HEK293 (cell line): ENCODE data around the gene C16orf78.

Experiments
- ZNF274 ChIP-seq, 2 experiments: fragments of 200-500 bp in 1 of 2; fragments of 450-650 bp in 1 of 2; sonication (Bioruptor generic) in 1 of 2; formaldehyde crosslinking in 1 of 2; IDR thresholded peaks; 2 replicates each; pipeline versions ENCODE4 v1.5.1 to v1.6.1; 2014 to 2016; ENCODE audit warnings: borderline replicate concordance in 1 of 2, inconsistent platforms in 1 of 2, low read length in 1 of 2, missing biosample characterization in 1 of 2, missing genetic modification characterization in 1 of 2
- ZNF544 ChIP-seq: fragments of 450-650 bp; formaldehyde crosslinking; IDR thresholded peaks from 2 replicates; pipeline ENCODE4 v1.5.0; 2017; ENCODE audit warnings: missing biosample characterization, missing genetic modification characterization
- TF ChIP-seq, protein P1 (sequence below): fragments of 450-650 bp; formaldehyde crosslinking; IDR thresholded peaks from 2 replicates; pipeline ENCODE4 v1.5.1; 2016; ENCODE audit warnings: missing biosample characterization, missing genetic modification characterization

DNA sequence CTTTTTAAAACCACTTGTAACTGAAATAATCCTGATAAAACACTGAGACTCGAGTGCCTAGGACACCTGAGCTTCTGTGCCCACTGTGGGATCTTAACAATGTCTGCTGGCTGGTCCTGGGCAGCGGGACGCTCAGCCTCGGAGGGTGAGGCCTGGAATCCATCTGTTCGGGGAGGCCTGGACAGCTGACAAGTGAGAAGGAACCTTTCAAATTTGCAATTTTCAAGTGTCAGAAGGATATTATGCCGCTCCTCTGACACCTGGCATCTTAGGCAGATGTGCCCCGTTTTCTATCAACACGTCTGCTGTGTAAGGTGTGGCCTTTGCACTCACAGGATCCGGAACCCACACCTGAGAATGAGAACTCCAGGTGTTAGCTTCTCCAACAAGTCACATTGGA is 33.1 kb upstream of the C16orf78 start:
- TF ChIP-seq, protein P1, sequence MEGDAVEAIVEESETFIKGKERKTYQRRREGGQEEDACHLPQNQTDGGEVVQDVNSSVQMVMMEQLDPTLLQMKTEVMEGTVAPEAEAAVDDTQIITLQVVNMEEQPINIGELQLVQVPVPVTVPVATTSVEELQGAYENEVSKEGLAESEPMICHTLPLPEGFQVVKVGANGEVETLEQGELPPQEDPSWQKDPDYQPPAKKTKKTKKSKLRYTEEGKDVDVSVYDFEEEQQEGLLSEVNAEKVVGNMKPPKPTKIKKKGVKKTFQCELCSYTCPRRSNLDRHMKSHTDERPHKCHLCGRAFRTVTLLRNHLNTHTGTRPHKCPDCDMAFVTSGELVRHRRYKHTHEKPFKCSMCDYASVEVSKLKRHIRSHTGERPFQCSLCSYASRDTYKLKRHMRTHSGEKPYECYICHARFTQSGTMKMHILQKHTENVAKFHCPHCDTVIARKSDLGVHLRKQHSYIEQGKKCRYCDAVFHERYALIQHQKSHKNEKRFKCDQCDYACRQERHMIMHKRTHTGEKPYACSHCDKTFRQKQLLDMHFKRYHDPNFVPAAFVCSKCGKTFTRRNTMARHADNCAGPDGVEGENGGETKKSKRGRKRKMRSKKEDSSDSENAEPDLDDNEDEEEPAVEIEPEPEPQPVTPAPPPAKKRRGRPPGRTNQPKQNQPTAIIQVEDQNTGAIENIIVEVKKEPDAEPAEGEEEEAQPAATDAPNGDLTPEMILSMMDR (tag by site-specific recombination) = no peak
- no peak for TF ChIP-seq ZNF544 (tag by site-specific recombination)
- TF ChIP-seq ZNF274 (IDR thresholded peaks at IDR 0.05; ENCODE audit: low read length) = no peak
- no peak for TF ChIP-seq ZNF274 (tag by site-specific recombination; IDR thresholded peaks at IDR 0.05; ENCODE audit: borderline replicate concordance)
